Nephron (organoid): ENCODE measurements around the gene ELOVL5.

Experiments
- H3K27ac Mint-ChIP-seq, 3 experiments: 2 replicates each; pipeline ENCODE4 v1.8.0; 2020; ENCODE audit warnings: mixed read lengths in 3 of 3, mild to moderate bottlenecking in 2 of 3, moderate library complexity in 1 of 3
- H3K27me3 Mint-ChIP-seq: 2 replicates; pipeline ENCODE4 v1.8.0; 2021; ENCODE audit warnings: low read depth, mild to moderate bottlenecking, moderate library complexity, mixed read lengths
- H3K36me3 Mint-ChIP-seq: 2 replicates; pipeline ENCODE4 v1.8.0; 2020; ENCODE audit warnings: low read depth, mixed read lengths
- H3K4me1 Mint-ChIP-seq: 2 replicates; pipeline ENCODE4 v1.8.0; 2020; ENCODE audit warnings: mixed read lengths
- H3K4me3 Mint-ChIP-seq, 3 experiments: 2 replicates each; pipeline ENCODE4 v1.8.0; 2020; ENCODE audit warnings: mild to moderate bottlenecking in 3 of 3, mixed read lengths in 3 of 3, moderate library complexity in 2 of 3
- H3K9me3 Mint-ChIP-seq: 2 replicates; pipeline ENCODE4 v1.8.0; 2020; ENCODE audit warnings: mixed read lengths
- TF ChIP-seq, protein P1 (sequence below), 3 experiments: fragments of 200-600 bp; sonication (generic); IDR thresholded peaks; one replicate each; pipeline ENCODE4 v1.5.0; 2021; ENCODE audit warnings: antibody characterized with exemption in 3 of 3; ENCODE audit not compliant: unreplicated experiment in 3 of 3

The ELOVL5 gene

DNA sequence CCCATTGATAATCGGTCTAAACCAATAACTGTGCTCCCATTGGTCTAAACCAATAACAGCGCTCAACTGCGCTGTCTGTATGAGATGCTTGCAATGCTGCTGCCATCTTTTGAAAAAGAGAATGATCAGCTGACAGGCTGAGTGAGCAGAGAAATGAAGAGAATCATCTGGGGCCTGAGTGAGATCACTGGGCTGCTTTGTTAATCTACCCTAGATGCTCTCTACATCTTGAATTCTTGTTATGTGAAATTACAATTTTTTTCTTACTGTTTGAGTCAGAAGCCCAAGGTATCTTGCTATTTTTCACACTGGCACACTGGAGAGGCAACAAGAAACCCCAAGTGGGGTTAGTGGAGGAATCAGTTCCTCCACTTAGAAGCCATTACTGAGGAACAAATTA, 108.6 kb downstream of the ELOVL5 start:
- TF ChIP-seq, protein P1, sequence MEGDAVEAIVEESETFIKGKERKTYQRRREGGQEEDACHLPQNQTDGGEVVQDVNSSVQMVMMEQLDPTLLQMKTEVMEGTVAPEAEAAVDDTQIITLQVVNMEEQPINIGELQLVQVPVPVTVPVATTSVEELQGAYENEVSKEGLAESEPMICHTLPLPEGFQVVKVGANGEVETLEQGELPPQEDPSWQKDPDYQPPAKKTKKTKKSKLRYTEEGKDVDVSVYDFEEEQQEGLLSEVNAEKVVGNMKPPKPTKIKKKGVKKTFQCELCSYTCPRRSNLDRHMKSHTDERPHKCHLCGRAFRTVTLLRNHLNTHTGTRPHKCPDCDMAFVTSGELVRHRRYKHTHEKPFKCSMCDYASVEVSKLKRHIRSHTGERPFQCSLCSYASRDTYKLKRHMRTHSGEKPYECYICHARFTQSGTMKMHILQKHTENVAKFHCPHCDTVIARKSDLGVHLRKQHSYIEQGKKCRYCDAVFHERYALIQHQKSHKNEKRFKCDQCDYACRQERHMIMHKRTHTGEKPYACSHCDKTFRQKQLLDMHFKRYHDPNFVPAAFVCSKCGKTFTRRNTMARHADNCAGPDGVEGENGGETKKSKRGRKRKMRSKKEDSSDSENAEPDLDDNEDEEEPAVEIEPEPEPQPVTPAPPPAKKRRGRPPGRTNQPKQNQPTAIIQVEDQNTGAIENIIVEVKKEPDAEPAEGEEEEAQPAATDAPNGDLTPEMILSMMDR (IDR thresholded peaks at IDR 0.05; ENCODE audit: unreplicated experiment in 3 of 3) = no peak
- no peaks in the 10 kb centered on the region for H3K36me3 Mint-ChIP-seq
- no peaks in the 10 kb centered on the region for H3K4me1 Mint-ChIP-seq
- H3K4me3 Mint-ChIP-seq = no peak overlapping the region
- H3K27me3 Mint-ChIP-seq = no peaks in the 10 kb centered on the region
- no peak overlapping the region for H3K27ac Mint-ChIP-seq
- peaks cover 3% of the 10 kb centered on the region for H3K9me3 Mint-ChIP-seq

DNA sequence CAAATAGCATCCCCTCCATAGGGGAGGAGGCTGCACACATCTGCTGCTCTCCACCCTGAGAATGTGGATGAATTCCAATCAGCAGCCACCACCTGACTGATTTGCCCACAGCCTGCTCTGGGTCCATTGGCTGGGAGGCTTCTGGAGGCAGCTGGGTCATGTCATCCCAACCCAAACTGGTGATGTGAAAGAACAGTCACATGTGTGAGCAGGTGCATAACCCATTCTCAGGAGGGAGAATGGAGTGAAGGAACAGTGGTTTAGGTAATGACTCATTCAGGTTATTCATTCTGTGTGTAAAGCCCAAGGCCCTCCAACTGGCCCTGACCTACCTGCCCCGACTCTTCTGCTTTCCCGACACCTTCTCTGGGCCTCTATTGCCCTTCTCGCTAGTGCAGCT, 109.2 kb downstream of the ELOVL5 start:
- TF ChIP-seq, protein P1 (IDR thresholded peaks at IDR 0.05; ENCODE audit: unreplicated experiment in 3 of 3) = no peak
- Mint-ChIP-seq H3K4me3 (no peak overlapping the region), H3K27ac (no peak overlapping the region), H3K27me3 (no peaks in the 10 kb centered on the region), H3K9me3 (peaks cover 3% of the 10 kb centered on the region), H3K36me3 (no peaks in the 10 kb centered on the region), H3K4me1 (no peaks in the 10 kb centered on the region)

DNA sequence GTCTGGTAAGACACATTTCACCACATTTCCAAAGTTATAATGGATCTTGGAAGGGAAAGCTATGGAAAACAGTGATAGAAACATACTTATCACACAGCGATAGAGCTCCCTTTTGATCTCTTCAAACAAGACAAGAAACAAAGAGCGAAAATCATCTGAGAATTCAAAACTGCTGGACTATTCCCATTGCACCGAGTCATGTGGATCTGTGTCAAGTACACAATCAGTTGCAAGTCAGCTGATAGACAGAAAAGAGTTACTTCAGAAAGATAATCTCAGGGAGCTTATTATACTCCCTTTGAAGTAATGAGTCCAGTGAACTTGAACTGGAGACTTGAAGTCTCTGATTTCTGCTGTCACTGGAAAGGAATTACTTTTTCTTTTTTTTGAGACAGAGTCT, 110.4 kb downstream of the ELOVL5 start:
- Mint-ChIP-seq H3K4me3 (no peak overlapping the region), H3K36me3 (no peaks in the 10 kb centered on the region), H3K27ac (no peak overlapping the region), H3K9me3 (peaks cover 3% of the 10 kb centered on the region), H3K27me3 (no peaks in the 10 kb centered on the region), H3K4me1 (no peaks in the 10 kb centered on the region)
- TF ChIP-seq, protein P1 (IDR thresholded peaks at IDR 0.05; ENCODE audit: unreplicated experiment in 3 of 3) = no peak

DNA sequence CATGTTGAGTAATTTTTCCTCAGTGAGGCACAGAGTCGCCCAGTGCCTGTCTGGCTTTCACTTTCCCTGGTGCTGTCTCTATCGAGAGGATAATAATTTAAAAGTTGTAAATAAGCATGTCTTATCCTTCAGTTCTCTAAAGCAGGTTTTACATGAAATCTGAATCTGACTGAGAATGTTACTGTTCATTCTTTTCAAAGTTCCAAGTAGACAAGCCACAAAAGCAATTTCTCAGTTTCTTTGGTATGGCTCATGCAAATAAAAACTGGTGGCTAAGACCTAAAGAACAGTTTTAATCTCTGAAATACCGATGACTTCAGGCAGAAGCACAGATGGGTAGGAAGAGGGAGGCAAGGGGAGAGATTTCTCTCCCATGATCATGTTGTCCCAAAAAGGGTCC, 112.5 kb downstream of the ELOVL5 start:
- Mint-ChIP-seq H3K4me1 (no peaks in the 10 kb centered on the region), H3K4me3 (no peak overlapping the region)

DNA sequence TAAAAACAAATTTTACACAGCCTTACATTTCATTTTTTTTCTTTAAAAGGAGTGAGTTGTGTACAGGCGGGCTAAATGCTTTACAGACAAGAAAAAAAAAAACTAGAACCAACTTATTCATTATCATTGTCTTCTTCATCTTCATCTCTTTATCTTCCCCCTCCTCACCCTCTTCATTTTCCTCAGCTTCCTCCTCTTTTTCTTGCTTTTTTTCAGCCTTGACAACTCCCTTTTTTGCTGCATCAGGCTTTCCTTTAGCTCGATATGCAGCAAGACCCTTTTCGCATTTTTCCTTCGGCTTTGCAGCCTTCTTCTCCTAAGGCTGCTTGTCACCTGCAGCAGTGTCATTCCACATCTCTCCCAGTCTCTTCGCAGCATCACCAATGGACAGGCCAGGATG, 113.2 kb downstream of the ELOVL5 start:
- H3K4me1 Mint-ChIP-seq = no peaks in the 10 kb centered on the region
- H3K36me3 Mint-ChIP-seq = no peaks in the 10 kb centered on the region
- peaks cover under 1% of the 10 kb centered on the region for H3K9me3 Mint-ChIP-seq
- H3K4me3 Mint-ChIP-seq = no peak overlapping the region
- no peaks in the 10 kb centered on the region for H3K27me3 Mint-ChIP-seq
- TF ChIP-seq, protein P1 (IDR thresholded peaks at IDR 0.05; ENCODE audit: unreplicated experiment in 3 of 3) = no peak
- no peak overlapping the region for H3K27ac Mint-ChIP-seq

More for the DNA sequence above, 112.5 kb downstream of the ELOVL5 start:
- Mint-ChIP-seq H3K27ac (no peak overlapping the region), H3K27me3 (no peaks in the 10 kb centered on the region), H3K9me3 (peaks cover 3% of the 10 kb centered on the region), H3K36me3 (no peaks in the 10 kb centered on the region)
- TF ChIP-seq, protein P1 (IDR thresholded peaks at IDR 0.05; ENCODE audit: unreplicated experiment in 3 of 3) = no peak

DNA sequence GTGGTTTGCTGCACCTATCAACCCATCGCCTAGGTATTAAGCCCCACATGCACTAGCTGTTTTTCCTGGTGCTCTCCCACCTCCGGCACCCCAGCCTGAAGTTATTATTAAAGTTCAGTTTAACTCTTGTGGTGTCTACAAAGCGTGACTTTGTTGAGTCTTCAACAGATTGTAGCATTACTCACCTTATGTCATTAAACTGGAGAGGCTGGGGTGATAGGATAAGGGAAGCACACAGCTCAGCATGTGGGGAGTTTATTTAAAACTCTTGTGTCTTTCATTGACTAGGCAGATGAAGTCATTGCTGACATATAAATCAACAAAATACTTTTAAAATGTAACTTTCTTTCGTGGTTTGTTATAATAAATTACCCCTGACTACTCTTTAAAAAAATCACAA, 115.4 kb downstream of the ELOVL5 start:
- TF ChIP-seq, protein P1 (IDR thresholded peaks at IDR 0.05; ENCODE audit: unreplicated experiment in 3 of 3) = no peak
- Mint-ChIP-seq H3K27ac (no peak overlapping the region), H3K4me3 (no peak overlapping the region), H3K9me3 (no peaks in the 10 kb centered on the region), H3K4me1 (no peaks in the 10 kb centered on the region), H3K27me3 (no peaks in the 10 kb centered on the region), H3K36me3 (no peaks in the 10 kb centered on the region)
